ENCODE measurements around the gene MAF.

MAF gene

DNA sequence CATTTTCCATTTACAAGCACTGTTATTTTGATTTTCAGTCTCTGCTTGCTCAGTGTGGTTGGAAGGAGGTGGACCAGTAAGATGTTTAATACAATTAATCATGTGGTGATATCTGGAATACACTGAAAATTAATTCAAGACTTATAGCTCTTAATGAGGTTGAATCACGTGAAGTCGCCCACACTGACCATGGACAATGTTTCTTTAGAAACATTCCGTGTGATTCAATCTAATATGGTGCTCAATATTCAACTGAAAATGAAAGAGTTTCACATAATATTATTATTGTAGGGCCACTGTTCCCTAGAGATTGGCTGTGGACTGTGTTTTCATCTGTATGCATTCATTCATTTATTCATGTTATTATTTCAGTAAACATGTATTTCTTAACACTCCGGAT, 45.2 kb upstream of the MAF start:
- ATAC-seq: no peak
- no peak for TF ChIP-seq CREB5 (CRISPR knock-in tag; IDR thresholded peaks at IDR 0.05; ENCODE audit: low read depth)
- TF ChIP-seq RARB (CRISPR knock-in tag; IDR thresholded peaks at IDR 0.05): no peak
- TF ChIP-seq GLIS3 (CRISPR knock-in tag; IDR thresholded peaks at IDR 0.05): no peak
- no peak for TF ChIP-seq PPARA (CRISPR knock-in tag; IDR thresholded peaks at IDR 0.05; ENCODE audit: borderline replicate concordance)
- no peak for TF ChIP-seq ZFP30 (CRISPR knock-in tag; IDR thresholded peaks at IDR 0.05)
- TF ChIP-seq ZC3H10 (CRISPR knock-in tag; IDR thresholded peaks at IDR 0.05): no peak
- no peak for TF ChIP-seq TOX (CRISPR knock-in tag; IDR thresholded peaks at IDR 0.05; ENCODE audit: borderline replicate concordance)
- TF ChIP-seq TSHZ2 (CRISPR knock-in tag; IDR thresholded peaks at IDR 0.05): no peak
- no peak for TF ChIP-seq CSDC2 (CRISPR knock-in tag; IDR thresholded peaks at IDR 0.05)
- TF ChIP-seq SNAI2 (CRISPR knock-in tag; IDR thresholded peaks at IDR 0.05): no peak
- no peak for TF ChIP-seq ISL1 (CRISPR knock-in tag; IDR thresholded peaks at IDR 0.05)

DNA sequence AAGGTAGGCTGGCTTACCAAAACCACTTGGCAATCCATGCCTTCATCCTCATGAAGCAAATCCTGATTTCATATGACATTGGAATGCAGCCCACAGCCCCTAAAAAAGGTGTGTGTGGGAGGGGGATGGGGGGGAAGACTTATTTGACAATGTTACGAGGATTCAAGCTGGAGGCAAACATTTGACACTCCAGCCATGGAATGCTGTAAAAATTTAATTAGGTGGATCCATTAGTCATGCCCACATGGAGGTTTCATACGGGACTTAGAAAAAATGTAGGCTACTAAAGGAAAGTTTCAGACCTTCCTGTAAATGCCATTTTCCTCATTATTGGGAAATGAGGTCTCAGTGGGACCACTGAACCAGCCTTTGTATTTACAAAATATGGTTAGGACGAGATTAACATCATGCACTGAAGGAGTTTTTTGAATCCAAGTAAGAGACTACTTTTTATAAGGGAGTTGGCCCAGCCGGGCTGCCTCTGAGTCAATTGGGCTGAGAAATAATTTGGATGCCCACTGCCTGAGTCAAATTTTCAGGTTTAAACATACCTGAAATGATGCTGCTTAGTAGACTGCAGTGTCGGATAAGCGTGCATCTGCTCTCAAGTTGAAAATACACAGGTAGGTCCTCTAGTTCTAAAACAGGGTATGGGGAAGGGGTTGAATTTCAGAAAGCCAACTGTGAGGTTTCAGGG, 44.6 kb upstream of the MAF start:
- TF ChIP-seq CSDC2 (CRISPR knock-in tag; IDR thresholded peaks at IDR 0.05): no peak
- no peak for TF ChIP-seq CREB5 (CRISPR knock-in tag; IDR thresholded peaks at IDR 0.05; ENCODE audit: low read depth)
- TF ChIP-seq ZNF565 (CRISPR knock-in tag; conservative IDR thresholded peaks at IDR 0.05; ENCODE audit: low read depth): no peak
- no peak for TF ChIP-seq ZC3H10 (CRISPR knock-in tag; IDR thresholded peaks at IDR 0.05)
- no peak for TF ChIP-seq ZFP30 (CRISPR knock-in tag; IDR thresholded peaks at IDR 0.05)
- TF ChIP-seq BACH2 (CRISPR knock-in tag; IDR thresholded peaks at IDR 0.05; ENCODE audit: borderline replicate concordance): no peak
- no peak for TF ChIP-seq ISL1 (CRISPR knock-in tag; IDR thresholded peaks at IDR 0.05)
- no peak for TF ChIP-seq ZFP3 (CRISPR knock-in tag; IDR thresholded peaks at IDR 0.05)
- no peak for TF ChIP-seq TOX (CRISPR knock-in tag; IDR thresholded peaks at IDR 0.05; ENCODE audit: borderline replicate concordance)
- TF ChIP-seq OSR1 (CRISPR knock-in tag; IDR thresholded peaks at IDR 0.05): no peak
- no peak for TF ChIP-seq RARB (CRISPR knock-in tag; IDR thresholded peaks at IDR 0.05)
- TF ChIP-seq, protein P1, sequence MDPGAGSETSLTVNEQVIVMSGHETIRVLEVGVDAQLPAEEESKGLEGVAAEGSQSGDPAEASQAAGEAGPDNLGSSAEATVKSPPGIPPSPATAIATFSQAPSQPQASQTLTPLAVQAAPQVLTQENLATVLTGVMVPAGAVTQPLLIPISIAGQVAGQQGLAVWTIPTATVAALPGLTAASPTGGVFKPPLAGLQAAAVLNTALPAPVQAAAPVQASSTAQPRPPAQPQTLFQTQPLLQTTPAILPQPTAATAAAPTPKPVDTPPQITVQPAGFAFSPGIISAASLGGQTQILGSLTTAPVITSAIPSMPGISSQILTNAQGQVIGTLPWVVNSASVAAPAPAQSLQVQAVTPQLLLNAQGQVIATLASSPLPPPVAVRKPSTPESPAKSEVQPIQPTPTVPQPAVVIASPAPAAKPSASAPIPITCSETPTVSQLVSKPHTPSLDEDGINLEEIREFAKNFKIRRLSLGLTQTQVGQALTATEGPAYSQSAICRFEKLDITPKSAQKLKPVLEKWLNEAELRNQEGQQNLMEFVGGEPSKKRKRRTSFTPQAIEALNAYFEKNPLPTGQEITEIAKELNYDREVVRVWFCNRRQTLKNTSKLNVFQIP (CRISPR knock-in tag; IDR thresholded peaks at IDR 0.05; ENCODE audit: borderline replicate concordance, low read depth): no peak
- TF ChIP-seq, protein P2, sequence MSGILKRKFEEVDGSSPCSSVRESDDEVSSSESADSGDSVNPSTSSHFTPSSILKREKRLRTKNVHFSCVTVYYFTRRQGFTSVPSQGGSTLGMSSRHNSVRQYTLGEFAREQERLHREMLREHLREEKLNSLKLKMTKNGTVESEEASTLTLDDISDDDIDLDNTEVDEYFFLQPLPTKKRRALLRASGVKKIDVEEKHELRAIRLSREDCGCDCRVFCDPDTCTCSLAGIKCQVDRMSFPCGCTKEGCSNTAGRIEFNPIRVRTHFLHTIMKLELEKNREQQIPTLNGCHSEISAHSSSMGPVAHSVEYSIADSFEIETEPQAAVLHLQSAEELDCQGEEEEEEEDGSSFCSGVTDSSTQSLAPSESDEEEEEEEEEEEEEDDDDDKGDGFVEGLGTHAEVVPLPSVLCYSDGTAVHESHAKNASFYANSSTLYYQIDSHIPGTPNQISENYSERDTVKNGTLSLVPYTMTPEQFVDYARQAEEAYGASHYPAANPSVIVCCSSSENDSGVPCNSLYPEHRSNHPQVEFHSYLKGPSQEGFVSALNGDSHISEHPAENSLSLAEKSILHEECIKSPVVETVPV (CRISPR knock-in tag; IDR thresholded peaks at IDR 0.05): no peak
- TF ChIP-seq TCF4 (CRISPR knock-in tag; IDR thresholded peaks at IDR 0.05; ENCODE audit: borderline replicate concordance): no peak
- ATAC-seq: no peak

DNA sequence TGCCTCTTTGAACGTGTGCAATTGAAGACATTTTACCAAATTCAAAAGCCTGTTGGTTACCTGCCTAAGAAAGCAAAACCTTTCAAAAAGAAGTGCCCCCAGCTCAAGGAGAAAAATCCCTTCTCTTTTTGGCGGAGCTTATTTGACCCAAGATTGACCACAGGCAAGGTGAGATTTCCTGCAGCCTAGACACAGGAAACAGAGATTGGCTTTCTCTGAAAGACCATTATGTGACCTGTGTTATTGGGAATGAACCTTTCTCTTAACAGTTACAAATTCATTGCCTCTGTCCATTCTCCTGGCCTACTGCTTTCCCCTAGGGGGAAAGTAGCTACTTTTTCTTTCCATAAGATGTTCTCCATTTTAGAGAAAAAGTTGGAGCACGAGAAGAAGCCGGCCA, 42.1 kb upstream of the MAF start:
- ATAC-seq: no peak
- TF ChIP-seq CREB5 (CRISPR knock-in tag; IDR thresholded peaks at IDR 0.05; ENCODE audit: low read depth) (no peak), SNAI2 (CRISPR knock-in tag; IDR thresholded peaks at IDR 0.05) (no peak), BACH2 (CRISPR knock-in tag; IDR thresholded peaks at IDR 0.05; ENCODE audit: borderline replicate concordance) (no peak), ZNF70 (CRISPR knock-in tag; IDR thresholded peaks at IDR 0.05) (no peak), ZC3H10 (CRISPR knock-in tag; IDR thresholded peaks at IDR 0.05) (no peak), PATZ1 (CRISPR knock-in tag; IDR thresholded peaks at IDR 0.05; ENCODE audit: borderline replicate concordance) (no peak)
